DND-41 (cell line): Measurements from ENCODE around the gene PLAU.

Source experiments
- ATAC-seq: fragments of 200-7000 bp; cut with Tn5 transposase; 3 replicates; pipeline ENCODE4 v1.9.1; 2021; ENCODE audit warnings: low read depth; ENCODE audit not compliant: insufficient read depth
- DNase-seq: peaks from one replicate; pipeline ENCODE4 v3.0.0-alpha.2; 2020
- H2AFZ ChIP-seq: 2 replicates; pipeline ENCODE4 v1.6.0; 2012; ENCODE audit warnings: low read depth, low read length
- H3K27ac ChIP-seq: 2 replicates; pipeline ENCODE4 v1.5.1; 2012; ENCODE audit warnings: low read length, inconsistent platforms
- H3K27me3 ChIP-seq: fragments of 200-600 bp; sonication (generic); 2 replicates; pipeline ENCODE4 v1.6.0; 2012; ENCODE audit warnings: low read length, mild to moderate bottlenecking, inconsistent platforms; ENCODE audit not compliant: insufficient read depth, poor library complexity
- H3K36me3 ChIP-seq: 2 replicates; pipeline ENCODE4 v1.5.1; 2012; ENCODE audit warnings: low read length, inconsistent platforms; ENCODE audit not compliant: insufficient read depth
- H3K4me1 ChIP-seq: 2 replicates; pipeline ENCODE4 v1.5.1; 2012; ENCODE audit warnings: mild to moderate bottlenecking, low read length; ENCODE audit not compliant: insufficient read depth
- H3K4me2 ChIP-seq: 2 replicates; pipeline ENCODE4 v1.6.0; 2012; ENCODE audit warnings: mild to moderate bottlenecking, moderate library complexity, low read length, inconsistent platforms; ENCODE audit not compliant: insufficient read depth
- H3K4me3 ChIP-seq, 2 experiments: fragments of 200-600 bp in 1 of 2; shearing (Covaris generic) in 1 of 2; 2 replicates each; pipeline ENCODE4 v1.5.1; 2012 to 2016; ENCODE audit warnings: inconsistent platforms in 2 of 2, low read length in 2 of 2, mild to moderate bottlenecking in 2 of 2, low read depth in 1 of 2, moderate library complexity in 1 of 2
- H3K79me2 ChIP-seq: 2 replicates; pipeline ENCODE4 v1.6.0; 2012; ENCODE audit warnings: low read length, inconsistent platforms; ENCODE audit not compliant: insufficient read depth
- H3K9ac ChIP-seq: 2 replicates; pipeline ENCODE4 v1.6.0; 2012; ENCODE audit warnings: low read depth, mild to moderate bottlenecking, inconsistent platforms, low read length, moderate library complexity
- H3K9me3 ChIP-seq: 2 replicates; pipeline ENCODE4 v1.5.1; 2012; ENCODE audit warnings: low read length, moderate library complexity, mild to moderate bottlenecking, inconsistent platforms; ENCODE audit not compliant: insufficient read depth, severe bottlenecking
- H4K20me1 ChIP-seq: 2 replicates; pipeline ENCODE4 v1.6.0; 2012; ENCODE audit warnings: low read length; ENCODE audit not compliant: insufficient read depth
- CTCF ChIP-seq: IDR thresholded peaks from 2 replicates; pipeline ENCODE4 v1.5.1; 2012; ENCODE audit warnings: borderline replicate concordance, low read length, moderate library complexity, mild to moderate bottlenecking; ENCODE audit not compliant: poor library complexity, severe bottlenecking; ENCODE audit errors: extremely low read depth
- EZH2 ChIP-seq: IDR thresholded peaks from 3 replicates; pipeline ENCODE4 v1.6.1; 2012; ENCODE audit warnings: borderline replicate concordance, low read depth, mild to moderate bottlenecking, moderate library complexity, low read length, inconsistent platforms; ENCODE audit not compliant: severe bottlenecking

The PLAU gene

GRCh38 chr10:73881221-73881919 lies 29.6 kb upstream of the PLAU start:
- ATAC-seq (no peak), DNase-seq (no peak)
- H3K79me2 ChIP-seq: no peaks in the 10 kb centered on the region
- H3K4me3 ChIP-seq: no peak overlapping the region
- no peaks in the 10 kb centered on the region for H4K20me1 ChIP-seq
- no peak for TF ChIP-seq CTCF
- no peak overlapping the region for H3K4me2 ChIP-seq
- peaks cover 11% of the 10 kb centered on the region for H3K4me1 ChIP-seq
- no peak overlapping the region for H3K27ac ChIP-seq
- peaks cover 8% of the 10 kb centered on the region for H3K27me3 ChIP-seq
- no peak overlapping the region for H2AFZ ChIP-seq
- H3K9ac ChIP-seq: no peak overlapping the region
- H3K36me3 ChIP-seq: no peaks in the 10 kb centered on the region
- no peaks in the 10 kb centered on the region for H3K9me3 ChIP-seq

- Histone ChIP-seq H3K9me3 (no peaks in the 10 kb centered on the region), H3K27me3 (peaks cover 3% of the 10 kb centered on the region), H3K36me3 (no peaks in the 10 kb centered on the region), H3K27ac (no peak overlapping the region), H3K9ac (no peak overlapping the region), H4K20me1 (no peaks in the 10 kb centered on the region), H3K79me2 (no peaks in the 10 kb centered on the region), H2AFZ (no peak overlapping the region), H3K4me1 (peaks cover 11% of the 10 kb centered on the region), H3K4me2 (no peak overlapping the region), H3K4me3 (no peak overlapping the region)
- DNase-seq (no peak), ATAC-seq (no peak)
- TF ChIP-seq EZH2 (no peak), CTCF (no peak)
Measured at GRCh38 chr10:73884017-73884416, 26.9 kb upstream of the PLAU start.

GRCh38 chr10:73886085-73886529 lies 24.8 kb upstream of the PLAU start:
- ATAC-seq (peak; percentile 97), DNase-seq (peak; percentile 68)
- Histone ChIP-seq H3K4me2 (no peak overlapping the region), H2AFZ (no peak overlapping the region), H3K9me3 (no peaks in the 10 kb centered on the region), H3K27ac (no peak overlapping the region), H3K36me3 (no peaks in the 10 kb centered on the region), H3K4me3 (no peak overlapping the region), H3K27me3 (no peaks in the 10 kb centered on the region), H3K9ac (no peak overlapping the region), H4K20me1 (no peaks in the 10 kb centered on the region), H3K4me1 (no peaks in the 10 kb centered on the region), H3K79me2 (no peaks in the 10 kb centered on the region)
- no peak for TF ChIP-seq EZH2
- peak; percentile 93 for TF ChIP-seq CTCF
